ENCODE results near the gene CSN3.

CSN3 gene

DNA sequence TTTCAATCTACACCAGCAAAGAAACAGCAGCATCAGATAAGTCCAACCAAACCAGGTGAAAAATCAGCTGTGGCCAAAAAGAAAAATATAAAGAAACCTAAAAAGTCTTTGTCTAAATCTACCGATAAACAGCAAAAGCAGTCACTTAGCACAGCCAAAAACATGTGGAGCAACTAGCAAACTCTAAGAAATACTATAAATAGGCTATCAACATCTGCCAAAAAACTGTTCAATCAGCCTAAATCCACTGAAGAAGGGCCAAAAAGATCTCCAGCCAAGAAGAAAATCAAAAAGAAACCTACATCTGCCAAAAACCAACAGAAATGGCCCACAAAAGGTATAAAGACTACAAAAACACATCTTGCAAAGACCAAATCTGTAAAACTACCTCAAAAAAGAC is 55.7 kb downstream of the CSN3 start:
- peak; percentile 74 for DNase-seq

DNA sequence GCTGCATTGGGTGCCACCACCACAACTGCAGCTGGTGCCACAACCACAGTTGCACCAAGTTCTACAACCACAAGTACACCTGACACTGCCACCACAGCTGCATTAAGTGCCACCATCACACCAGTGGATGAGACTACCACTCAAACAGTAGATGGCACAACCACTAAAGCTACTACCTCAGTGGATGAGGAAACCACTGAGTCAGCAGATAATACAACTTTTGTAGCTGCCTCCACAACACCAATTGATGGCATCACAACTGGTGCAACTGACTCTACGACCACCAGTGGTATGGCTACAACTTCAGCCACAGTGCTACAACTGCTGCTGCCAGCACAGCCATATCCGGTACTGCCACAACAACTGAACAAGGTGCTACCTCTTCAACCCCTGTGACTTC is 57.2 kb downstream of the CSN3 start:
- DNase-seq, result no peak

DNA sequence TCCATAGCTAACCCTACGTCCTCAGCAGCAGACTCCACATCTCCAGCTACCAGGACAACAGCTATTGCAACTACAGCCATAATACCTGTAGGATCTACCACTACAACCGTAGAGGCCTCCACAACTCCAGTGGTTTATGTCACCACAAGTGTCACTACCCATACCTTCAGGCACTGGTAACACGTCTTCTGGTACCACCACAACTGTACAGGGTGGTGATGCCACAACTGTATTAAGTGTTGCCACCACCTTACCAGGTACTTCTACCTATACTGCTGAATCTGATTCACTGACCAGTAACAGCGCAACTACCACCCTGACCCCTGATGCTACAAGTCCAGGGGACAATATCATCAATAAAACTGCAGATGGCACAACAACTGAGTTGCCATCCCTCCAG is 57.8 kb downstream of the CSN3 start:
- DNase-seq, result no peak

Data from RPMI8226 (cell line).